Activated T-helper 17 cell treated with anti-CD3 and anti-CD28 coated beads, Interleukin-2, amount 50 U/mL, for 72 hours (primary cell): ENCODE measurements around the gene INHA. TPM values are rescaled to one million over a fixed set of nuclear protein-coding genes. Genes with fewer than 3 reads are reported as not detected.

Experiments used
- ATAC-seq: fragments of 150-1000 bp; cut with Tn5 transposase; replicated peaks from 2 replicates; pipeline ENCODE4 v1.10.0; 2021; ENCODE audit warnings: mild to moderate bottlenecking, moderate library complexity
- H3K27ac Mint-ChIP-seq: one replicate; pipeline ENCODE4 v1.8.0; 2022; ENCODE audit warnings: mixed read lengths
- H3K27me3 Mint-ChIP-seq: one replicate; pipeline ENCODE4 v1.8.0; 2022; ENCODE audit warnings: mixed read lengths
- H3K36me3 Mint-ChIP-seq: one replicate; pipeline ENCODE4 v1.8.0; 2022; ENCODE audit warnings: low read depth, mild to moderate bottlenecking, mixed read lengths
- H3K4me1 Mint-ChIP-seq: one replicate; pipeline ENCODE4 v1.8.0; 2022; ENCODE audit warnings: mixed read lengths
- H3K4me3 Mint-ChIP-seq: one replicate; pipeline ENCODE4 v1.8.0; 2022; ENCODE audit warnings: mild to moderate bottlenecking, mixed read lengths
- H3K9me3 Mint-ChIP-seq: one replicate; pipeline ENCODE4 v1.8.0; 2022; ENCODE audit warnings: mixed read lengths
- total RNA-seq, 2 donors: library from RNA; stranded (reverse); gene quantifications; one replicate each; pipeline ENCODE4 v1.2.3, GENCODE V29; 2022

The INHA gene
- total RNA-seq, 2 donors from 2014 or later = not detected

DNA sequence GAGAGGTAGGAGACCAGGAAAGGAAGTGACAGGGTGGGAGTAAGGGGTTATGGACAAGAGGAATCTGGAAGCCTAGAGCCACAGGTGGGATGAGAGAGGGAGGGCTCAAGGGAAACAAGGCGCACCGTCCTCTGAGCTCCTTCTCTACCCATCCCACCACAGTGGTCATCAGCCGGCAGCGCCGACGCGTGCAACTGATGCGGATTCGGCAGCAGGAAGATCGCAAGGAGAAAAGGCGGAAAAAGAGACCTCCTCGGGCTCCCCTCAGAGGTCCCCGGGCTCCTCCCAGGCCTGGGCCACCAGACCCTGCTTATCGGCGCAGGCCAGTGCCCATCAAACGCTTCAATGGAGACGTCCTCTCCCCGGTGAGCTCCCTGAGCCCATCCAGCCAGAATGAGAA is 23.1 kb upstream of the INHA start:
- Mint-ChIP-seq H3K27me3 (peaks cover 21% of the 10 kb centered on the region), H3K4me1 (peaks cover 11% of the 10 kb centered on the region), H3K9me3 (no peaks in the 10 kb centered on the region), H3K27ac (no peak overlapping the region), H3K36me3 (no peaks in the 10 kb centered on the region), H3K4me3 (no peak overlapping the region)
- ATAC-seq = no peak

DNA sequence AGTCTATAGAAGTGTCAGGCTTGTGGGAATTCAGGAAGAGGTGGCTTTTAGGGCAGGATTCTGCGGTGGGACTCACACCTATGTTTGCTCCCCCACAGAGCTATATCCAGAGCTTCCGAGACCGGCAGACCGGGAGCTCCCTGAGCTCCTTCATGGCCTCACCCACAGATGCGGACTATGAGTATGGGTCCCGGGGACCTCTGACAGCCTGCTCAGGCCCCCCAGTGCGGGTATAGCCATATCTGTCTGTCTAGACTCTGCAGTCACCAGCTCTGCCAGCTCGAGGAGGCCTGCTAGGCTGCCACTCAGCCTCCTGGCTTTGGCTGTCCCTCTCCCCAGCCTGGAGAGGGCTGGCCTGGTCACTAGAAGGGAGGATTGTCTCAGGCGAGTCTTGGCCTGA is 22.5 kb upstream of the INHA start:
- H3K27ac Mint-ChIP-seq = no peak overlapping the region
- no peaks in the 10 kb centered on the region for H3K9me3 Mint-ChIP-seq
- peaks cover 10% of the 10 kb centered on the region for H3K4me1 Mint-ChIP-seq
- H3K36me3 Mint-ChIP-seq = no peaks in the 10 kb centered on the region
- H3K27me3 Mint-ChIP-seq = peaks cover 24% of the 10 kb centered on the region
- H3K4me3 Mint-ChIP-seq = no peak overlapping the region
- ATAC-seq = no peak

DNA sequence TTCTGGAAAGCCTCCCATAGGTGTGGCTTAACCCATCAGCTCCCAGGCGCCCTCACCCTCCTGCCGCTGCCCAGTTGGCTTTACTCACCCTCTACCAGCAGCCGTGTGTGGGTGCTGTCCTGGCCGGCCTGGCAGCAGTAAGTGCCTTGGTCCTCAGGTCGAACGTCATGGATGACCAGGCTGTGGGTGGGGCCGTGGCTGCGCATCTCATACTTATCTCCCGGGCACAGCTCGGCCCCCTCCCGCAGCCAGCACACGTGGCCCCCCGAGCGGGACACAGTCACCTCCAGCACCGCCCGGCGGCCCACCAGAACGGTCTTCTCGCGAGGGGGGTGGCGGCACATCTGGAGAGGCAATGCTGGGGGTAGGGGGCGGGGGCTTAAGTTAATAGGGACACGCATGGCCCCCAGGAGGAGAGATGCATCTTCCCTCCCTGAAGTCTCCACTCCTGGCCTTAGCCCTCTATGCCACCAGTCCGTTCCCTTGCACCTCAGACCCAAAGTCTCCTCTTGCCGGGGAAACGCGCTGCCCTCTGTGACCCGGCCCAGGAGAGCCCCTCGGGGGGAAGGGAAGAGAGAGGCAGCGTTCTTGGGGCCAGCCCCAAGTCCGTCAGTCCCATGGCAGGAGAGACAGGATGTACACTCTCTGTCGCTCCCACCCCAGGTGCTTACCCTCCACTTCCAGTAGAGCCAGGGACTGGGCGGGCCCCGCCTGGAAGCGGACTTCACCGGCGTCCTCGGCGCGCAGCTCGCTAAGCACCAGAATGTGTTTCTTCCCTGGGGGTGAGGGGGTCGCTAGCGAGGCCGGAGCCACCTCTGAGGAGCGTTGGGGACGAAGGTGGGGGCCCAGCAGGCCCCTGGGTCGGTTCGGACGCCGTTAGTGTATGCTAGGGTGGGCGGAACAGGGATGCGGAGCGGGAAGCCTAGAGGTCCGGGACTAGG is 20.4 kb upstream of the INHA start:
- Mint-ChIP-seq H3K27ac (no peak overlapping the region), H3K36me3 (no peaks in the 10 kb centered on the region)

DNA sequence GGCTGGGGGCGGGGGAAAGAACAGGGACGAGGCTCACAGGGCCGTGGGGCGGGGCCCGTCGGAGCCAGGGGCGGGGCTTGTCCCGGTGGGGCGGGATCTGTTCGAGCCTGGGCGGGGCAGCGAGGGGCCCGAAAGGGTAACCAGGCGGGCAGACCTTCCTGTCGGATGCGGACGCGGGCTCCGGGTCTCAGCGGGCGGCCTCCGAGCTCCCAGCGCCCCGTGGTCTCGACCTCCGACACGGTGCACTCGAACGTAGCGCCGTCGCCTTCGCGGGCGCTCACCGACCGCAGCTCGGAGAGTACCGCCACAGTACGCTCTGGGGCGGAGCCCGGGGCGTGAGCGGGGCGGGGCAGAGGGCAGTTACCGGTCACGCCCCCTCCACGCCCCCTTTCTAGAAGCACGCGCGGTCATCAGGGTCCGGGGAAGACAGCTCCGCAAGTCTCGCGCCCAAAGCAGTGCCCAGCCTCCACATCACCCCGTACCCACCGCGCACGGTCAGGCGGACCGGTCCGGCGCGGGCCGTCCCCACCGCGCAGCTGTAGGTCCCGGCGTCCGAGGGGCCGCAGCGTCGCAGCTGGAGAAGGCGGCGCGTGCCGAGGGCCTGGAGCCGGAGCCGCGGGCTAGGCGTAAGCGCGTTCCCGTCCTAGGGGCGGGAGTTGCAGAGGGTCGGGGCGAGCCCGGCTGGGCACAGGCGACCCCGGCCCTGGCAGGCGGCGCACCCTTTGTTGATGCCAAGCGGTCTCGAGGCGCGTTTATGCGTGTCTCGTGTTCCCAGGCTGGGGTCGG is 19.5 kb upstream of the INHA start:
- no peak overlapping the region for H3K27ac Mint-ChIP-seq

More for the DNA sequence above, 20.4 kb upstream of the INHA start:
- Mint-ChIP-seq H3K4me1 (peaks cover 5% of the 10 kb centered on the region), H3K4me3 (peak overlapping the region; percentile 75), H3K9me3 (no peaks in the 10 kb centered on the region), H3K27me3 (peaks cover 26% of the 10 kb centered on the region)
- ATAC-seq = peak; percentile 33

DNA sequence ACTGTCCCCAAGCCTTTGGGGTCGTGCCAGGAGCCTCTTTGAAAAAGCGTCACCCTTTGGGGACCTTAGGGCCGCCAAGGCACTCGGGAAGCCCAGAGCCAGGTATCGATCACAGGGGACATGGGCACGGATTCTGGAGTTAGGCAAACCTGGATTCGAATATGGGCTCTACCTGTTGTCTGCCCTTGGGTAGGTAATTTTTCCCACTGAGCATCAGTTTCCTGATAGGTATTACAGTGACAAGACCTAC is 19.0 kb upstream of the INHA start:
- H3K4me3 Mint-ChIP-seq = peak overlapping the region; percentile 75
- H3K36me3 Mint-ChIP-seq = no peaks in the 10 kb centered on the region
- no peak overlapping the region for H3K27ac Mint-ChIP-seq
- peaks cover 28% of the 10 kb centered on the region for H3K27me3 Mint-ChIP-seq
- H3K4me1 Mint-ChIP-seq = peaks cover 5% of the 10 kb centered on the region
- ATAC-seq = no peak
- H3K9me3 Mint-ChIP-seq = no peaks in the 10 kb centered on the region

More for the DNA sequence above, 19.5 kb upstream of the INHA start:
- Mint-ChIP-seq H3K9me3 (no peaks in the 10 kb centered on the region), H3K4me1 (peaks cover 5% of the 10 kb centered on the region), H3K36me3 (no peaks in the 10 kb centered on the region), H3K4me3 (peak overlapping the region; percentile 75), H3K27me3 (peaks cover 28% of the 10 kb centered on the region)
- peak; percentile 94 for ATAC-seq

DNA sequence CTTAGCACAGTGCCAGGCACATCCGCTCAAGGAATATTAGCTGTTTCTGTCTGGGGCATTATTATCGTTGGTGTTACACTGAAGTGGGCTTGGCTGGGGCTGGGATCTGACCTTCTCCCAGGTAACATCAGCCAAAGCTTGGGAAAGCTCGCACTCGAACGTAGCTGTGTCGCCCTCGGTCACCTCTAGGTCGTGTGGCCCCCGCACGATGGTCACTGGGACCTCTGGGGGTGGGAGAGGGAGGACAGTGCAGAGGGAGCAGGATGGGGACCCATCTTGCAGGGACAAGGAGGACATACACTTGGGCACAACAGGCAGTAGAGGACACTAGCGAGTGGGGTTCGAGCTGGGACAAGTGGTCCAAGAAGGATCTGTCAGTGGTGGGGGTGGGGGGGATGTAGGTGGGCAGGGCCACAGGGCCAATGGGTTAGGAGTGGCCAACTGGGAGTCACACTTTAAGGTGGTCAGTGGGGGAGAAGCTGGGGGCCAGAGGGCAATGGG is 18.6 kb upstream of the INHA start:
- Mint-ChIP-seq H3K27ac (no peak overlapping the region), H3K4me3 (peak overlapping the region; percentile 75), H3K4me1 (peaks cover 5% of the 10 kb centered on the region), H3K9me3 (no peaks in the 10 kb centered on the region), H3K27me3 (peaks cover 24% of the 10 kb centered on the region), H3K36me3 (no peaks in the 10 kb centered on the region)
- no peak for ATAC-seq

DNA sequence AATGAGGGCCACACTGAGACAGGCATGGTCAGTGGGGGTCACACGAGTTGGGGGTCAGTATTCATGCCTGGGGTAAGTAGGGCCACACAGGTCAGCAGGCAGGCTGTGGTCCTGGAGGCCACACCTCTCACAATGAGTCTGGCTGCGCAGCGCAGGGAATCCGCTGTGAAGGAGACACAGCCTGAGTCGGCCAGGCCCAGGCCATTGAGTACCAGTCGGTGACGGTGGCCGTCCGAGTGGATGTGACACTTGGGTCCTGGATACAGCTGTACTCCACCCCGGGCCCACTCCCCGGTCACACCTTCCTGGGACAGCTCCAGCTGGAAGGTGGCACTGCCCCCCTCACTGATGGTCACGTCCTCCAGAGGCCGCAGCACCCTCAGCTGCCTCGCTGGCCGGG is 17.8 kb upstream of the INHA start:
- ATAC-seq = no peak
- H3K27me3 Mint-ChIP-seq = peaks cover 23% of the 10 kb centered on the region
- H3K4me1 Mint-ChIP-seq = peaks cover 5% of the 10 kb centered on the region
- H3K9me3 Mint-ChIP-seq = no peaks in the 10 kb centered on the region
- H3K4me3 Mint-ChIP-seq = no peak overlapping the region
- H3K27ac Mint-ChIP-seq = no peak overlapping the region
- H3K36me3 Mint-ChIP-seq = no peaks in the 10 kb centered on the region

DNA sequence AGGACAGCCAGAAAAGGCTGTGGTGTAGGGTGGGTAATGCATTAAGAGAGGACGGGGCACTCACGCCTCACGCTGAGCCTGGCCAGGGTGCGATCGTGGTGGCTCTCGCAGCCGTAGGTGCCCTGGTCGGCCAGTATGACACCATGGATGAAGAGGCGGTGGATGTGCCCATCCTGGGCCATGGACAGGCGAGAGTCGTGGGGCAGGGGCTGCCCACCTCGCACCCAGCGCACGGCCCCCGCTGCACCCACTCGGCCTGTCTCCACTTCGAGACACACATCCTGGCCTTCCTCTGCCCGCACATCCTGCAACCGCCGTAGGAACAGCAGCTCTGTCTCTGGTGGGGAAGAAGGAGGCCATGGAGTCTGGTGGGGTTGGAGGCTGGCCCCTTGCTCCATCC is 16.2 kb upstream of the INHA start:
- Mint-ChIP-seq H3K4me1 (peaks cover 2% of the 10 kb centered on the region), H3K4me3 (no peak overlapping the region), H3K9me3 (no peaks in the 10 kb centered on the region), H3K36me3 (no peaks in the 10 kb centered on the region), H3K27ac (no peak overlapping the region), H3K27me3 (peaks cover 28% of the 10 kb centered on the region)
- no peak for ATAC-seq

DNA sequence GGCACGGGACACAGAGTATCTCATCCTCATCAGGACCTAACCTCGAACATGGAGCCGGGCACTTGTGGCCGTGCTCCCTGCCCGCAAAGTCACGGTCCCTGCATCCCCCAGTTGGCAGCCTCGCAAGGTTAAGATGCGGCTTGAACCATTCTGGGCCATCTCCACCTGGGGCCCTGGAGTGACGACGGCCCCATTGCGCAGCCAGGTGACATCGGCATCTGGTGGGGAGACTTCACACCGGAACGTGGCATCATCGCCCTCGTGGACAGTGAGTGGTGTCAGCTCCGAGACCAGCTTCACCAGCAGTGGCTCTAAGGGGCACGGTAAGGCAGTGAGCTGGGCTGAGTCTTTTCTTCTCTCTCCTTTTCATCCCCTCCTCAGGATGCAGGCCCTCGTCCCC is 15.7 kb upstream of the INHA start:
- peaks cover 26% of the 10 kb centered on the region for H3K27me3 Mint-ChIP-seq
- no peak overlapping the region for H3K4me3 Mint-ChIP-seq
- no peak overlapping the region for H3K27ac Mint-ChIP-seq
- no peaks in the 10 kb centered on the region for H3K36me3 Mint-ChIP-seq
- H3K9me3 Mint-ChIP-seq = no peaks in the 10 kb centered on the region
- no peak for ATAC-seq
- H3K4me1 Mint-ChIP-seq = no peaks in the 10 kb centered on the region

DNA sequence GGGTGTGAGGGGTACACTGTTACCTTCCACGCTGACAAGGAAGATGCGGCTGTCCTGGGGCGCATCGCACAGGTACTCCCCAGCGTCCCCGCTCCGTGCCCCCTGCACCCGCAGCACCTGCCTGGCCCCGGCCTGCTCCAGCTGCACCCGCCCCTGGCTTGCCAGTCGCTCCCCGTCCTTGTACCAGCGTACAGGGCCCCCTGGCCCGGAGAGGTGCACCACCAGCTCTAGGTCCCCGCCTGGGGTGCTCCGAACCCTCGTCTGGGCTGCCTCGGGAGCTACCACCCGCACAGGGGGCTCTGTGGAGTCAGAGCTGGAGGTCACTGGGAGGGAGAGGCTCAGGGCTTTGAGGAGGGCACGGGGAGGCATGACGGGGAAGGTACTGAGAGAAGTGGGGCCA is 14.8 kb upstream of the INHA start:
- H3K4me3 Mint-ChIP-seq = no peak overlapping the region
- H3K36me3 Mint-ChIP-seq = no peaks in the 10 kb centered on the region
- H3K27me3 Mint-ChIP-seq = peaks cover 22% of the 10 kb centered on the region
- no peaks in the 10 kb centered on the region for H3K9me3 Mint-ChIP-seq
- no peak overlapping the region for H3K27ac Mint-ChIP-seq
- H3K4me1 Mint-ChIP-seq = no peaks in the 10 kb centered on the region
- no peak for ATAC-seq

DNA sequence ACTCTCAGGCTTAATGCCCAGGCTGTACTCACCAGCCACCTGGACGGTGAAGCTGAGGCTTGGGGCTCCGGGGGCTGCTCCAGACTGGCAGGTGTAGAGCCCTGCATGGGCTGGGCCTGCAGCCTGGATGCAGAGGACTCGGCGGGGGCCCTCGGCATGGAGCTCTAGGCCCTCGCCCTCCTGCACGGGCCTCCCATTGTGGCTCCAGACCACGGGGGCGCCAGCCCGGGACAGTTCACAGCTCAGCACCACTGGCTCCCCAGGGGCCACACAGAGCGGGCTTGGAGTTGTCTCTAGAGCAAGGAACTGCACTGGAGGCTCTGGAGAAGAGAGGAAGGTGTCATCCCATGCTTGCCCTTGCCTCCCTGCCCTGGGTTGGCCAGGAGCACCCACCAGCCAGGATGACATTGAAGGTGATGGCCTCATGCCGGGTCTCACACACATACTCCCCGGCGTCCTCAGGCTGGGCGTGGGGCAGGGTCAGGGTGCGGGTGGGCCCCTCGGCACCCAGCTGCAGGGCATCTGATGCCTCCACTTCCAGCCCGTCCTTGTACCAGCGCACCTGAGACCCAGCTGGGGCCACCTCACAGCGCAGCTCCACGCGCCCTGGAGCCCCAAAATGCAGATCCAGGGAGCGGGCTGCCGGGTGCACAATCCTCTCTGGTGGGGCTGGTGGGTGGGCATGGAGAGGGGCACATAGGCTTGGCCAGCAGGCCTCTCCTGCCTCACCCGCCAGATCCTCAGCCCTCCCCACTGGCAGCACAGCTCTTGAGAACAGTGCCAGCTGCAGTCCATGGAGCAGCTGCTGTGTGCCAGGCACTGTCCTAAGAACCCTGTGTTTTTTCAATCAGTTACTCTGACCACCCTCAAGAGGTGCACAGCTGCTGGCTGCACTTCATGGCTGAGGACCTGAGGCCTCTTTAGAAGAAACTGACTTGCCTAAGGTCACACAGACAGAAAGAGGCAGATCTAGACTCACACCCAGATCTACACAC is 14.0 kb upstream of the INHA start:
- no peak for ATAC-seq

DNA sequence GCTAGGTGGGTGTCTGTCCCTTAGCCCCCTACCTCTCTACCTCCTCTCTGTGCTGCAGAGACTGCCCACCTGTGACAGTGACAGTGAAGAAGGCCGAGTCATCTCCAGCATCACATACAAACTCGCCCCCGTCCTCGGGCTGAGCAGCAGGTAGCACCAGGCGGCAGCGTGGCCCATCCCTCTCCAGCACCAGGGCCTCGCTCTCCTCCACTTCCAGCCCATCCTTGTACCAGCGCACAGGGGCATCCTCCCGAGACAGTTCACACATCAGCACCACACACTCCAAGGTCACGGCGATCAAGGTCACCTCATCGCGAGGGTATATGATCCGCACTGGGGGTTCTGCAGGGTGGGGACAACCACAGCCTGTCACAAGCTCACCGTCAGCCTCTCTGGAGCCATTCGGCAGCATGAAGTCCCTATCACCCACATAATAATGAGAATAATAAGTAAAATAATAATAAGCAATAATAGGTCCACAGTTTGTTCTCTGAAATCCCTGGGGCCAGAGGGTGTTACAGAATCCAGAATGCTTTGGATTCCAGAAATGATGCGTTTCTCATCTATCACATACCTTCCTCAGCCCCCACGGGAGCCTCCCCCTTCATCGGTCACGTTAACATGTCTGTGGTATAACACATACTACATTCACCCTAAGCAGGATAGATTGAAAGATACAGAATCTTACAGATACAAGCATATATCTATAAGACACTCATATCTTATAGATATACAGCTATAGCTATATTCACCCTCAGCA is 12.8 kb upstream of the INHA start:
- H3K27ac Mint-ChIP-seq = no peak overlapping the region
- H3K36me3 Mint-ChIP-seq = no peaks in the 10 kb centered on the region
- H3K9me3 Mint-ChIP-seq = no peaks in the 10 kb centered on the region
- H3K4me3 Mint-ChIP-seq = no peak overlapping the region
- ATAC-seq = no peak
- H3K4me1 Mint-ChIP-seq = no peaks in the 10 kb centered on the region
- peaks cover 21% of the 10 kb centered on the region for H3K27me3 Mint-ChIP-seq

More for the DNA sequence above, 14.0 kb upstream of the INHA start:
- H3K4me3 Mint-ChIP-seq = no peak overlapping the region
- H3K9me3 Mint-ChIP-seq = no peaks in the 10 kb centered on the region
- H3K4me1 Mint-ChIP-seq = no peaks in the 10 kb centered on the region
- H3K27me3 Mint-ChIP-seq = peaks cover 25% of the 10 kb centered on the region
- no peak overlapping the region for H3K27ac Mint-ChIP-seq
- H3K36me3 Mint-ChIP-seq = no peaks in the 10 kb centered on the region

DNA sequence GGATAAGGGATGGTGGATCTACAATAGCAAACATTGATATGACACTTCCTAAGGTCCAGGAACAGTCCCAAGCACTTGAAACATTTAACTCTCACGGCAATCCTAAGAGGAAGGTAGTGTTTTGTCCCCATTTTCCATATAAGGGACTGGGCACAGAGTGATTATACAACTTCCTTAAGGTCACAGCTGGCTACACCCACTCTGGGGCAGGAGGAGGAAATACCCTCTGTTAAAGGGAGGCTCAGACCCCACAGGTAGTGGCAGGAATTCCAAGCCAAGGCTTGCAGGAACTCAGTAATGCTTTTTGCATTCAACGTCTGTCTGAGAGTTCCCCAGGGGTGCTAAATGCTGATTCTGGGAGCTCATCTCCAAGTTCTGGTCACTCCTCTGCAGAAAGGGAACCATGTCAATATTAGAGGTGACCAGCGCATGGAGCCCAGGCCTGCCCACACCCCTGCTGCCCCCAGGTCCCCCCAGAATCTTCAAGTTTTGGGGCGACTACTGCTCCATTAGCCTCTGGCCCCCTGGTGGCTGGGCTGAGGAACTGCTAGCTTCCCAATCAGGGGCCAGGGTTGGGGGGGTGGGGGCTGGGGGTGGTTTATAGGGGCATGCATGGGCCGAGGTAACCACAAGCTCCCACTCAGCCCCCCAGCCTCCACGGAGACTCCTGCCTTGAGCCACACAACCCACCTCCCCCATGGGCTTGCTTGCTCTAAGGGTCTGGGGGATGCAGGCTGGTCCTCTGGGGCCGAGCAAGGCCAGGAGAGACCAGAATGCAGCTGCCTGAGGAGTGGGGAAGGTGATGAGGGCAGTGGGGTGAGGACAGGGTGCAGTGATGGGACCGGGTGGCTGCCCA is 11.8 kb upstream of the INHA start:
- no peaks in the 10 kb centered on the region for H3K36me3 Mint-ChIP-seq
- H3K9me3 Mint-ChIP-seq = no peaks in the 10 kb centered on the region
- peak; percentile 35 for ATAC-seq
- no peak overlapping the region for H3K27ac Mint-ChIP-seq
- no peak overlapping the region for H3K4me3 Mint-ChIP-seq
- H3K4me1 Mint-ChIP-seq = no peaks in the 10 kb centered on the region
- H3K27me3 Mint-ChIP-seq = peaks cover 21% of the 10 kb centered on the region
